HG02798 (cell line): Measurements from ENCODE around the gene FAT1.

ENCODE experiments used
- ATAC-seq: cut with Tn5 transposase; IDR thresholded peaks from one replicate; pipeline ENCODE4 v1.9.1; 2021; ENCODE audit warnings: mild to moderate bottlenecking; ENCODE audit not compliant: unreplicated experiment, poor library complexity

FAT1 gene

DNA sequence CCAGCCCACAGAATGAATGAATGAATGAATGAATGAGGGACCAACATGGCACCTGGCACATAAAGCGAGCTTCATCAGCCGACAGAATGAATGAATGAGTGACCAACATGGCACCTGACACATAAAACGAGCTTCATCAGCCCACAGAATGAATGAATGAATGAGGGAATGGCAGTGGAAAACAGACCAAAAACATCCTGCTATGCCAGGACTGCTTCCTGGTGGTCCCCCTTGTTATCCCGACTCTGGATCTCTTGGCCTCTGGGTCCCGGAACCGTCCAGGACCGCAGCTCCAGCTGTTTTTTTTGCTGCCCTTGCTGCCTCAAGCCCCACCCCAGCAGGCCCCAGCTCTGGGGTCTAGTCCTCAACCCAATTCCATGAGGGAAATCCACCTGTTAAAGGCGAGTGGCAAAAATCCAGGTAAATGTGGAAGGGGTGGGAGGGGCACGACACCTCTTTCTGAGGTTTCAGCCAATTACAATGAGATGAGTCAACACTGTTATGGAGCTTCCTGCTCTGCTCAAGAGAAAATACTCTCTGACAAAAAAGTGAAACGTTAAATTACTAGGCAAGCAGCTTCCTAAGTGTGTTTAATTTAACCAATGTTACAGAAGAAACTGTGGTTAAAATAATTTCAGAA lies 96.3 kb downstream of the FAT1 start:
- no peak for ATAC-seq

- no peak for ATAC-seq
These were observed 98.7 kb downstream of the FAT1 start for GRCh38 chr4:186624951-186625350.

DNA sequence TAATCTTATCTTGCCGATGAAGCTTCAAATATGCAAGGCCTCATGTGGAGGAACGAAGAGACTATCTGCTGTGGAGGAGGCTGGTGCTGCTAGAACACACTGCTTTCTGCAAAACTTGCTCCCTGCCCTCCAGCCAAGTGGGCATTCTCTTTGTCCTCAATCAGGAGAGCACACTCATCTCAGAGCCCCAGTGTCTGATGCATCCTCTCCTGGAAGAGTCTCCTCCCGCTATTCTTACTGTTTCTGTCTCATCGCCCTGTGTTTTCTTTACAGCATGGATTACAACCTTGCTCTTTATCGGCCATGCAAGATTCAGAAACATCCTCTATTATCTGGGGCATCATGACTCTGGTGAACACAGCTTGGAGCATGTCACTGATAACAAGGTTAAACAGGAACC lies 100.1 kb downstream of the FAT1 start:
- no peak for ATAC-seq

DNA sequence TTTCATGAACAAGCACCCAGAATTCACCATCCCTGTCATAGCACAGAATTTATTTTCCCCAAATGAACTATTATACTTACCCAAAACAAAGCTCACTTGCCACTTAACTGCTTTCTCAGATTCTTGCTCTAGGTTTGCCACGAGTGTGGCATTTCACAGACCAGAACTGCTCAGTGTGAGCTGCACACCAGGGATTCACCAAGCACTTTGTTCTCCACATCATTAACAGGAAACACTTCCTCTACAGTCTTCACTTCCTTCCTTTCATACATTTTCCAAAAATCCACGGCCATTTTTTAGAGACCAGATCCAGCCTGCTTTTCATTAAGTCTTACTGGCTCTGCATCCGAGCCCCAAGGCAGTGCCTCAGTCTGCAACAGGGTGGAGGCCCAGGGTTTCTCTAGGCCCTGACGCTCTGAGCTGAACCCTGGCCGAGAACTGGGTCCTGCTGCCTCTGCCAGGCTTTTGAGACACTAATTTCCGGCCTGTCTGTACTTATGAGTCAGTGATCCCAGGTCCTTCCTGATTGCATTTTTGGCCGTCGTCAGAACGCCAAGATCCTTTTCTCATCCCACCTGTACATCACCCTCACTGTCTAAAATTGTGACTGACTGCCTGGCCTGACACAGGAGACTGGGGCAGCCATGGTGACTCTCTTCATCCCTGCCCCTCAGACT lies 100.7 kb downstream of the FAT1 start:
- no peak for ATAC-seq

- ATAC-seq, result no peak
These were observed 101.6 kb downstream of the FAT1 start for GRCh38 chr4:186621959-186622553.

DNA sequence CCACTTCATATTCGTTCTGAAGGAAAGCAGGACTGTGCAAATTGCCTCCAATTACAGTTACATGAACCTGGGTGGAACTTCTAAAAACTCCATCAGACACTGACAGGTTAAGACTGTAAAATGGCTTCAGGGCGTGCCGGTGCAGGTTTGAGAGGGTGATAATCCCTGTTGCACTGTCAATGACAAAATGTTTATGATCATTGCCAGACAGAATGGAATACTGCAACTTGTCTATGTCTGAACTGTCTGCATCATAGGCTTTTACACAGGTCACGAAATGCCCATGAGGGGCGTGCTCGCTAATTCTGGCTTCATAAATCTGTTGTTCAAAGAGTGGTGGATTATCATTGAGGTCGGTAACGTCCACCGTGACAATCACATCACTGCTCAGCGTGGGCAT lies 104.6 kb downstream of the FAT1 start:
- ATAC-seq, result no peak

DNA sequence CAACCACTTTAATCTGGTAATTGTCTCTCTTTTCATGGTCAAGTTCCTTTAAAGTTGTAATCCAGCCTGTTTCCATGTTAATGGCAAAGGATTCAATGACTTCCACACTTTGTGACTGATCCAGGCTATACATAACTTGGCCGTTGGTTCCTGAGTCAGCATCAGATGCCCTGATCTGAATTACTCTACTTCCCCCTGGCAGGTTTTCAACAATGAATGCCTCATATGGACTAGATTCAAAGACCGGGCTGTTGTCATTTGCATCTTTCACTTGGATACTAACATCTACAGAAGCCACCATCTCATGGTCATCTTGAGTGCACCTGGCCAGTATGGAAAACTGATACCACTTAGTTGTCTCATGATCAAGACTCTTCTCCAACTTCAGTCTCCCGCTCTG lies 105.7 kb downstream of the FAT1 start:
- no peak for ATAC-seq

- no peak for ATAC-seq
These were observed 116.2 kb downstream of the FAT1 start for GRCh38 chr4:186607490-186607889.

DNA sequence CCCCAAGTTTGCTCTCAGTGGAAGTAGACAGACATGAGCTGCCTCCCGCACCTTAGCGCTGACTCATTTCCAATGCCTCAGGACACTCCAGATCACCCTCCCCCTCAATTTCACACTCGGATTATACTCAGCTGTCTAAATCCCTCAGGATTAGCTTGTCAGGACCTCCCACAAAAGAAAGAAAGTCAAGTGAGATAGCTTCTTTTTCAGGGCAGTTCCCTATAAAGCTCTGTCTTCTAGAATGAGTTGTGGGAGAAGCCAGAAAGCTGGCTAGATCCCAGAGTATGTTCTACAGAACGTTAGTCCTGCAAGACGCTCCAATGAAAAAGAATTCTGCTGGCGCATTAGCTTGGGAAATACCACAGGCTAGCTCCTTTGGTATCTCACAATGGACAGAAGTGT lies 117.1 kb downstream of the FAT1 start:
- no peak for ATAC-seq

DNA sequence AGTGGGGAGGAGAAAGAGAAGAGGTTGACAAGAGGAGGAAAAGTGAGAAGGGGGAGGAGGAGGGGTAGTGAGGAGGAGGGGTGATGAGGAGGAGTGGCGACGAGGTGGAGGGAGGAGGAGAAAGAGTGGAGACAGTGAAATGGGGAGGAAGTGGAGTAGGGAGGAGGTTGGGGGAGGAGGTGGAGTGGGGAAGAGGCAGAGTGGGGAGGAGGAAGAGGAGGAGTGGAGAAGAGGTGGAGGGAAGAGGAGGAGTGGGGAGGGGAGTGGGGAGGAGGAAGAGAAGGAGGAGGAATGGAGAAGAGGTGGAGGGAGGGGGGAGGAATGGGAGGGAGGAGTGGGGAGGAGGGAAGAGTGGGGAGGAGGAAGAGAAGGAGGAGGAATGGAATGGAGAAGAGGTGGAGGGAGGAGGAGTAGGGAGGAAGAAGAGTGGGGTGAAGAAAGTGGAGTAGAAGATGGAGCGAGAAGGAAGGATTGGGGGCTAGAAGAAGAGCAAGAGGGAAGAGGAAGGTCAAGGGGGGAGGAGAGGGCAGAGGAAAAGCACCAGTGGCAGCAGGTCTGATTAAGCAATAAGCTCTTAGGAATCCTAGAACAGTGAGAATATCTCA lies 118.3 kb downstream of the FAT1 start:
- ATAC-seq, result no peak

- no peak for ATAC-seq
These were observed 119.4 kb downstream of the FAT1 start for GRCh38 chr4:186604124-186604807.

- no peak for ATAC-seq
These were observed 120.7 kb downstream of the FAT1 start for GRCh38 chr4:186602978-186603377.

DNA sequence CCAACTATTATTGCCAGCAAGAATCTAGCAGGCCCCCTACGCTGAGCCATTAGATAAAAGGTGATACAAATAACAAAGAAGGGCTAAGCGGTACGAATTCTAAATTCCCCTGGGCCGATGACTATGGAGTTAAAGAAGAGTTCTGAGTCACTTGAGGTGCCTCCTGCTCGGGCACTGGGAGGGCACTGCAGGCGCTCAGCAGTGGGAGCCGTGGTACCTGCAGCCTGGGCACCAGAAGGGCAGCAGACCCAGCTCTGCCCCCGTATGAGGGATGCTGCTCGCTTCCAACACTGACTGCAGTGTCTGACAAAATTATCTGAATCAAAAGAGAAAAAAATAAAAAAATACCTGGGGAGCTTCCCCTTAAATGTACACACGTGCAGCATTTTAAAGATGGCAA lies 124.2 kb downstream of the FAT1 start:
- ATAC-seq, result no peak

- no peak for ATAC-seq
These were observed 125.0 kb downstream of the FAT1 start for GRCh38 chr4:186598686-186599085.

DNA sequence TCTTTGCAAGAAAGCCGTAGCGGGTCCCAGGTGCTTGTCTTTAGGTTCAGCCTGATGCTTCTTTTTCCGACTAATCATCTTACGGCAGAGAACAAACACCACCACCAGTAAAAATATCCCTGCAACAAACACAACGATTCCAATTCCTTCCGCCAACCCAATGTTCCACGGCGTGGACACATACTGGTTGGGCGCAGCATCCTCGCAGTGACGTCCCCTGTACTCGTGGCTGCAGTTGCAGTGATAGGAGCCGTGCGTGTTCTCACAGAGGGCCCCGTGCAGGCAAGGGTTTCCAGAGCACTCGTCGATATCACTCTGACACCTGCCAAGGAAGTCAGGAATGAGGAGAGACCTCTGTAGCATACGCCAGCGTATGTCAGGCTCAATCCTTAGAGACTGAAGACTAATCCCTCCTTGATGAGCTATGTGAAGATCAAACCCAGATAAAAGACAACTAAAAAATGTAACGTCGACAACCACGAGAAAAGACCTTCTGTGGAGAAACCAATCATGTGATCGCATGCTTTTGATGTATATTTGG lies 126.7 kb downstream of the FAT1 start:
- ATAC-seq, result no peak

GRCh38 chr4:186596346-186596745 lies 127.3 kb downstream of the FAT1 start:
- ATAC-seq, result no peak

DNA sequence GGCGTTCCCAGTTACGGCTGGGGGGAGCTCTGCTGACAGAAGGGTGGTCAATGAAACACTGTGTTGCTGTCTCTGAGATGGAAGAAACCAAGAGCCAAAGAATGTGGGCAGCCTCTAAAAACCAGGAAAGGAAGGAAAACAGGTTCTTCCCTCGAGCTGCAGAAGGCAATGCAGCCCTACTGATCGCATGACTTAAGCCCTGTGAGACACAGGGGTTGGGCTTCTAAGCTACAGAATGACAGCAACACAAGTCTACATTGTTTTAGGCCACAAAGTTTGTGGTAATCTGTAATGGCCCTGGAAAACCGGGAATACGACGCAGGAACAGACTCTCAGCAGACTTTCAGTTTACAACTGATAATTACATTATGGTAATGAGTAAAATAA lies 130.1 kb downstream of the FAT1 start:
- ATAC-seq, result no peak

GRCh38 chr4:186592966-186593586 lies 130.6 kb downstream of the FAT1 start:
- no peak for ATAC-seq

GRCh38 chr4:186592445-186592844 lies 131.2 kb downstream of the FAT1 start:
- ATAC-seq, result no peak

GRCh38 chr4:186591651-186592050 lies 132.0 kb downstream of the FAT1 start:
- no peak for ATAC-seq
